Natural killer cell (primary cell): ENCODE measurements around the gene ZNF550. TPM values are rescaled to one million over a fixed set of nuclear protein-coding genes. Genes with fewer than 3 reads are reported as not detected.
A peak's percentile ranks its signal among the peaks of the same experiment; 100 is the strongest.

ENCODE experiments used
- ATAC-seq, 3 donors: fragments of 150-1000 bp in 2 of 3; fragments of 200-7000 bp in 1 of 3; cut with Tn5 transposase; 1 replicate in 1 of 3; 2 replicates in 2 of 3; pipeline ENCODE4 v1.10.0; 2021; ENCODE audit warnings: mild to moderate bottlenecking in 2 of 3, moderate library complexity in 2 of 3
- DNase-seq, 2 donors: peaks; one replicate each; pipeline versions ENCODE4 v3.0.0 to v3.0.0-alpha.2; 2013 to 2021; ENCODE audit warnings: mixed read lengths in 1 of 2
- H3K27ac ChIP-seq: one replicate; pipeline ENCODE4 v1.5.1; 2013; ENCODE audit warnings: mild to moderate bottlenecking, low read length
- H3K27me3 ChIP-seq: one replicate; pipeline ENCODE4 v1.6.1; 2013; ENCODE audit warnings: low read length; ENCODE audit not compliant: control insufficient read depth, insufficient read depth
- H3K36me3 ChIP-seq: one replicate; pipeline ENCODE4 v1.6.1; 2013; ENCODE audit warnings: low read length; ENCODE audit not compliant: control insufficient read depth, insufficient read depth
- H3K4me1 ChIP-seq: one replicate; pipeline ENCODE4 v1.6.1; 2013; ENCODE audit warnings: low read length; ENCODE audit not compliant: control insufficient read depth, insufficient read depth
- H3K4me3 ChIP-seq: one replicate; pipeline ENCODE4 v1.5.1; 2013; ENCODE audit warnings: low read length
- H3K9me3 ChIP-seq: one replicate; pipeline ENCODE4 v1.6.1; 2013; ENCODE audit warnings: low read length; ENCODE audit not compliant: control insufficient read depth, insufficient read depth
- H3K27ac Mint-ChIP-seq, 2 donors: one replicate each; pipeline ENCODE4 v1.8.0; 2022; ENCODE audit warnings: mild to moderate bottlenecking in 2 of 2, mixed read lengths in 2 of 2, moderate library complexity in 1 of 2
- H3K27me3 Mint-ChIP-seq, 2 donors: one replicate each; pipeline ENCODE4 v1.8.0; 2022; ENCODE audit warnings: low read depth in 2 of 2, mixed read lengths in 2 of 2
- H3K36me3 Mint-ChIP-seq: one replicate; pipeline ENCODE4 v1.8.0; 2022; ENCODE audit warnings: mixed read lengths
- H3K4me1 Mint-ChIP-seq, 2 donors: one replicate each; pipeline ENCODE4 v1.8.0; 2022; ENCODE audit warnings: mixed read lengths in 2 of 2
- H3K4me3 Mint-ChIP-seq: one replicate; pipeline ENCODE4 v1.8.0; 2022; ENCODE audit warnings: mild to moderate bottlenecking, moderate library complexity, mixed read lengths
- H3K9me3 Mint-ChIP-seq, 2 donors: one replicate each; pipeline ENCODE4 v1.8.0; 2022; ENCODE audit warnings: mixed read lengths in 2 of 2
- WGBS: methylation state at CpG from one replicate; pipeline ENCODE4 v1.1.7; 2013; ENCODE audit warnings: missing lambda C conversion rate; ENCODE audit not compliant: insufficient coverage; 5-methylcytosine and 5-hydroxymethylcytosine counted together
- intact Hi-C: fragments of 100-400 bp; cut with micrococcal nuclease; formaldehyde crosslinking; loops from one replicate; pipeline ENCODE4 v1.14.2; 2022
- total RNA-seq, 4 donors: library from RNA; stranded (reverse); fragments of 120-200 nt in 1 of 4; gene quantifications; one replicate each; pipeline versions ENCODE4 v1.2.3 to v1.2.4, GENCODE V29; 2013 to 2022
- TF ChIP-seq, protein P1 (sequence below): fragments of 200-600 bp; IDR thresholded peaks from one replicate; pipeline ENCODE4 v1.8.0; 2022; ENCODE audit warnings: antibody characterized with exemption

ZNF550 gene
- total RNA-seq, 3 donors from 2014 or later (not counting 1 experiment from before 2014, with no cell fraction given) = 11.2 to 12.5 (median 12.1) TPM

DNA sequence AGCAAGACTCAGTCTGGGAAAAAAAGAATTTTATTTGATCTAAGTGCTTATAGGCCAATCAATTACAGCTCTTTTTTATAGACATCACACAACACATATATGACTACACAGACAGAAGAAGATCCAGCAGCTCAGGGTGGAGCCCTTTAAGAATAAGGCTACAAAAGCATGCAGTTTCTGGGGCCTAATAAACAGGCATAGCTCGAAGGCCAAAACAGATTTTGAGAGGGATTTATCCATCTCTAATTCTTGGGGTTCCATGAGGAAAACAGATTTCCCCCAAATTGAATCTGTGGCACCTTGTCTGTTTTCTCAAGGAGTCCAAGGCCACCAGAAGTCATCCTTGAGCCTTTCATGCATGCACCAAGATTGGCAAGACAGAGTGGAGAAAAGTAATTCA lies 3.9 kb upstream of the ZNF550 start:
- no peaks in the 10 kb centered on the region for H3K27me3 ChIP-seq
- TF ChIP-seq, protein P1, sequence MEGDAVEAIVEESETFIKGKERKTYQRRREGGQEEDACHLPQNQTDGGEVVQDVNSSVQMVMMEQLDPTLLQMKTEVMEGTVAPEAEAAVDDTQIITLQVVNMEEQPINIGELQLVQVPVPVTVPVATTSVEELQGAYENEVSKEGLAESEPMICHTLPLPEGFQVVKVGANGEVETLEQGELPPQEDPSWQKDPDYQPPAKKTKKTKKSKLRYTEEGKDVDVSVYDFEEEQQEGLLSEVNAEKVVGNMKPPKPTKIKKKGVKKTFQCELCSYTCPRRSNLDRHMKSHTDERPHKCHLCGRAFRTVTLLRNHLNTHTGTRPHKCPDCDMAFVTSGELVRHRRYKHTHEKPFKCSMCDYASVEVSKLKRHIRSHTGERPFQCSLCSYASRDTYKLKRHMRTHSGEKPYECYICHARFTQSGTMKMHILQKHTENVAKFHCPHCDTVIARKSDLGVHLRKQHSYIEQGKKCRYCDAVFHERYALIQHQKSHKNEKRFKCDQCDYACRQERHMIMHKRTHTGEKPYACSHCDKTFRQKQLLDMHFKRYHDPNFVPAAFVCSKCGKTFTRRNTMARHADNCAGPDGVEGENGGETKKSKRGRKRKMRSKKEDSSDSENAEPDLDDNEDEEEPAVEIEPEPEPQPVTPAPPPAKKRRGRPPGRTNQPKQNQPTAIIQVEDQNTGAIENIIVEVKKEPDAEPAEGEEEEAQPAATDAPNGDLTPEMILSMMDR = no peak
- H3K9me3 ChIP-seq = peaks cover 56% of the 10 kb centered on the region
- H3K36me3 ChIP-seq = no peaks in the 10 kb centered on the region
- Mint-ChIP-seq H3K27me3 (peaks cover 0 to 8% of the 10 kb centered on the region in 2 donors), H3K36me3 (peaks cover 52% of the 10 kb centered on the region), H3K4me1 (peaks cover 19 to 27% of the 10 kb centered on the region in 2 donors), H3K9me3 (peaks cover 9 to 22% of the 10 kb centered on the region in 2 donors), H3K27ac (no peak overlapping the region), H3K4me3 (no peak overlapping the region)
- H3K4me1 ChIP-seq = peaks cover 16% of the 10 kb centered on the region
- H3K27ac ChIP-seq = no peak overlapping the region
- intact Hi-C loops = no loop called here
- ATAC-seq (no peak), DNase-seq (no peak)
- H3K4me3 ChIP-seq = no peak overlapping the region
- WGBS = 50% methylated on average over 1 of the region's 1 CpG

- H3K4me3 Mint-ChIP-seq = peak overlapping the region; percentile 98
- peaks cover 31% of the 10 kb centered on the region for H3K9me3 ChIP-seq
- no peaks in the 10 kb centered on the region for H3K27me3 ChIP-seq
- H3K9me3 Mint-ChIP-seq = peaks cover 5 to 9% of the 10 kb centered on the region in 2 donors
- H3K27ac Mint-ChIP-seq = peak overlapping the region; percentile 87 to 94
- WGBS = 43% methylated on average over 23 of the region's 23 CpGs
- H3K36me3 ChIP-seq = peaks cover 9% of the 10 kb centered on the region
- H3K27ac ChIP-seq = peak overlapping the region; percentile 65
- peaks cover 45% of the 10 kb centered on the region for H3K36me3 Mint-ChIP-seq
- H3K27me3 Mint-ChIP-seq = peaks cover 0 to 8% of the 10 kb centered on the region in 2 donors
- DNase-seq = no peak
- peaks cover 19% of the 10 kb centered on the region for H3K4me1 ChIP-seq
- H3K4me3 ChIP-seq = peak overlapping the region; percentile 93
- TF ChIP-seq, protein P1 = no peak
- intact Hi-C loops = no loop called here
- no peak for ATAC-seq
- H3K4me1 Mint-ChIP-seq = peaks cover 33 to 34% of the 10 kb centered on the region in 2 donors
Observed at GRCh38 chr19:57560049-57560491, 407 bp upstream of the ZNF550 start.

DNA sequence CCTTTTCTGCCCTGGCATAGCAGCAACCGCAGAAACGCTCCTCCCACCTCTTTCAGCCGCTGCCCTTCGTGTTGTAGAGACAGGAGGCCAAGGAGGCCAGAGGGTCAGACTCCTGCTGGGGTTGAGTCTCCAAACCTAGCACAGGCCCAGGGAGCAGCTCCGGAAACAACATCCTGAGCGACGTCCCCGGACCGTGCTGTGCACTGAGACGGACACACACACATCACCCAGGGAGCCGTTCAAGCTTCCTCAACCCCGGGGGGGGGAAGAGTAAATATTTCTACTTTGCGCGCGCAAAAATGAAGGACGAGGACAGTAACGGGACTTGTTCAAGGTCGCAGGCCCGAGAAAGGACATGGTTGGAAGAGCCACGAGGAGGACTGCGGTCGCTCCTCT lies 657 bp downstream of the ZNF550 start:
- intact Hi-C loops = loop anchor here (1.0 kb wide), 2 partner anchors 19 to 124 kb away; partner anchors contain the start of genes ZNF416 and ZNF749
- ATAC-seq (peak; percentile 9 to 23 (median 22)), DNase-seq (peak in 1 of 2 donors; percentile 32)
- Histone ChIP-seq H3K4me3 (peak overlapping the region; percentile 93), H3K27ac (peak overlapping the region; percentile 65), H3K36me3 (peaks cover 18% of the 10 kb centered on the region), H3K4me1 (peaks cover 19% of the 10 kb centered on the region), H3K27me3 (no peaks in the 10 kb centered on the region), H3K9me3 (peaks cover 22% of the 10 kb centered on the region)
- peaks cover 0 to 8% of the 10 kb centered on the region in 2 donors for H3K27me3 Mint-ChIP-seq
- peak overlapping the region; percentile 98 for H3K4me3 Mint-ChIP-seq
- H3K4me1 Mint-ChIP-seq = peaks cover 33 to 34% of the 10 kb centered on the region in 2 donors
- TF ChIP-seq, protein P1 = no peak
- peaks cover 47% of the 10 kb centered on the region for H3K36me3 Mint-ChIP-seq
- H3K9me3 Mint-ChIP-seq = peaks cover 5 to 8% of the 10 kb centered on the region in 2 donors
- H3K27ac Mint-ChIP-seq = peak overlapping the region; percentile 87 to 94
- WGBS = under 1% methylated on average over 22 of the region's 22 CpGs

DNA sequence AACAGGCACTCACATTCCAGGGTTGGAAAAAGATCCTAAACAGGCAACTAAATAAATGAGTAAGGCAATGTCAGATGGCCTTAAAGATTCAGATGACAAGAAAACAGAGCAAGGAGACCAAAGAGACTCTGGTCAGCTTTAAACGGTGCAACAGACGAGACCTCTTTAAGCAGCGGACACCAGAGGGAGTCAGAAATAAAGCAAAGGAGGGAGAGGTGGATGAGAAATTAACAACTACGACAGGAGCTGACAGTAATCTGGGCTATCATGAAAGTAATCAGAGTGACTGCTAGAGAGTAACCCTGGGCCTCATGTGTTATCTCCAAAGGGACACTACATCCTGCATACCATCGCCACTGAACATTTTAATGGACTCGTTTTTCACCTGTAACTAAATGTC lies 1.1 kb downstream of the ZNF550 start:
- Mint-ChIP-seq H3K36me3 (peaks cover 44% of the 10 kb centered on the region), H3K27ac (peak overlapping the region; percentile 87 to 94), H3K27me3 (peaks cover 0 to 6% of the 10 kb centered on the region in 2 donors), H3K4me1 (peaks cover 33 to 34% of the 10 kb centered on the region in 2 donors), H3K9me3 (peaks cover 5% of the 10 kb centered on the region in 2 donors), H3K4me3 (peak overlapping the region; percentile 98)
- DNase-seq = no peak
- TF ChIP-seq, protein P1 = no peak
- Histone ChIP-seq H3K36me3 (peaks cover 18% of the 10 kb centered on the region), H3K4me3 (no peak overlapping the region), H3K4me1 (peaks cover 19% of the 10 kb centered on the region), H3K9me3 (peaks cover 23% of the 10 kb centered on the region), H3K27me3 (no peaks in the 10 kb centered on the region), H3K27ac (no peak overlapping the region)
- intact Hi-C loops = no loop called here
- no peak for ATAC-seq
- 50% methylated on average over 6 of the region's 6 CpGs for WGBS
